NB4 (cell line): ENCODE results near the gene ADAM11.
"Not testable (repeated sequence)": the region's sequence is repeated elsewhere in the genome, so short reads cannot be mapped to it uniquely, and the experiment has no call there.

Experiments used
- DNase-seq: peaks from one replicate; pipeline ENCODE4 v3.0.0; 2010; ENCODE audit warnings: low read depth
- H3K4me3 ChIP-seq: one replicate; pipeline ENCODE4 v1.5.1; 2011; ENCODE audit warnings: mild to moderate bottlenecking, low read depth, low read length, moderate library complexity
- CTCF ChIP-seq: IDR thresholded peaks from one replicate; pipeline ENCODE4 v1.5.1; 2012; ENCODE audit warnings: low read depth, low read length
- MAX ChIP-seq: IDR thresholded peaks from 2 replicates; pipeline ENCODE4 v1.6.1; 2011; ENCODE audit warnings: low read depth, low read length
- MYC ChIP-seq: IDR thresholded peaks from 2 replicates; pipeline ENCODE4 v1.6.1; 2011; ENCODE audit warnings: low read depth, low read length
- POLR2A ChIP-seq: IDR thresholded peaks from 2 replicates; pipeline ENCODE4 v1.6.1; 2011; ENCODE audit warnings: mild to moderate bottlenecking; ENCODE audit not compliant: insufficient read length; ENCODE audit errors: extremely low read depth

The ADAM11 gene

GRCh38 chr17:44754276-44754675 lies 4.5 kb upstream of the ADAM11 start:
- TF ChIP-seq CTCF (no peak), POLR2A (no peak), MAX (no peak), MYC (no peak)
- H3K4me3 ChIP-seq: no peak overlapping the region
- DNase-seq: no peak

- H3K4me3 ChIP-seq, DNase-seq: not testable (repeated sequence)
Observed at GRCh38 chr17:44755180-44755579, 3.6 kb upstream of the ADAM11 start.

- TF ChIP-seq MAX: no peak
- no peak for TF ChIP-seq POLR2A
- TF ChIP-seq CTCF: no peak
- TF ChIP-seq MYC: no peak
- no peak for DNase-seq
- H3K4me3 ChIP-seq: no peak overlapping the region
Observed at GRCh38 chr17:44757045-44757917, 1.5 kb upstream of the ADAM11 start.

GRCh38 chr17:44757918-44758413 lies 822 bp upstream of the ADAM11 start:
- DNase-seq: no peak
- TF ChIP-seq MAX: no peak
- TF ChIP-seq CTCF: no peak
- TF ChIP-seq POLR2A: no peak
- TF ChIP-seq MYC: no peak
- no peak overlapping the region for H3K4me3 ChIP-seq

- no peak overlapping the region for H3K4me3 ChIP-seq
- no peak for DNase-seq
- no peak for TF ChIP-seq MYC
- no peak for TF ChIP-seq POLR2A
- no peak for TF ChIP-seq CTCF
- no peak for TF ChIP-seq MAX
Observed at GRCh38 chr17:44759086-44759915, 513 bp downstream of the ADAM11 start.

- TF ChIP-seq MYC: no peak
- TF ChIP-seq POLR2A: no peak
- no peak for TF ChIP-seq MAX
- no peak for TF ChIP-seq CTCF
- H3K4me3 ChIP-seq: no peak overlapping the region
- no peak for DNase-seq
Observed at GRCh38 chr17:44759916-44760243, 1.1 kb downstream of the ADAM11 start.
